Retinal pigment epithelial cell (primary cell): ENCODE results near the gene SRMS.

Experiments
- DNase-seq: peaks from one replicate; pipeline ENCODE4 v3.0.0-alpha.2; 2010; ENCODE audit warnings: low read depth
- H3K4me3 ChIP-seq: 2 replicates; pipeline ENCODE4 v1.5.1; 2011; ENCODE audit warnings: mild to moderate bottlenecking, low read length, control low read depth, moderate library complexity
- CTCF ChIP-seq: conservative IDR thresholded peaks from 2 replicates; pipeline ENCODE4 v1.5.1; 2011; ENCODE audit warnings: low read depth, low read length, control low read depth, inconsistent platforms

Gene SRMS

GRCh38 chr20:63557481-63557891, 9.9 kb upstream of the SRMS start:
- no peak for TF ChIP-seq CTCF

GRCh38 chr20:63556873-63557478, 9.4 kb upstream of the SRMS start:
- H3K4me3 ChIP-seq, result no peak overlapping the region
- no peak for DNase-seq
- no peak for TF ChIP-seq CTCF

More at GRCh38 chr20:63557481-63557891, 9.9 kb upstream of the SRMS start:
- H3K4me3 ChIP-seq, result no peak overlapping the region
- DNase-seq, result no peak

GRCh38 chr20:63555661-63556381, 8.3 kb upstream of the SRMS start:
- no peak for TF ChIP-seq CTCF

GRCh38 chr20:63554361-63555278, 7.1 kb upstream of the SRMS start:
- peak overlapping the region; percentile 60 for H3K4me3 ChIP-seq

More at GRCh38 chr20:63555661-63556381, 8.3 kb upstream of the SRMS start:
- no peak overlapping the region for H3K4me3 ChIP-seq
- DNase-seq, result no peak

GRCh38 chr20:63553933-63554290, 6.4 kb upstream of the SRMS start, which contains the start of gene FNDC11:
FNDC11 (plus strand) TSS chr20:63554159; CDS start chr20:63555664, 1,505 bp downstream.
- no peak for TF ChIP-seq CTCF
- peak within 1 kb of the TSS; percentile 60 for H3K4me3 ChIP-seq
- DNase-seq, result no peak

More at GRCh38 chr20:63554361-63555278, 7.1 kb upstream of the SRMS start:
- TF ChIP-seq CTCF, result no peak
- DNase-seq, result no peak

GRCh38 chr20:63553251-63553932, 5.8 kb upstream of the SRMS start:
- peak; percentile 16 for DNase-seq
- peak overlapping the region; percentile 60 for H3K4me3 ChIP-seq
- TF ChIP-seq CTCF, result no peak
